HG03460 (cell line): Measurements from ENCODE around the gene SPRR3.
A peak's percentile ranks its signal among the peaks of the same experiment; 100 is the strongest.

Source experiments
- ATAC-seq: cut with Tn5 transposase; IDR thresholded peaks from one replicate; pipeline ENCODE4 v1.9.1; 2021; ENCODE audit not compliant: unreplicated experiment

SPRR3 gene, protein sequence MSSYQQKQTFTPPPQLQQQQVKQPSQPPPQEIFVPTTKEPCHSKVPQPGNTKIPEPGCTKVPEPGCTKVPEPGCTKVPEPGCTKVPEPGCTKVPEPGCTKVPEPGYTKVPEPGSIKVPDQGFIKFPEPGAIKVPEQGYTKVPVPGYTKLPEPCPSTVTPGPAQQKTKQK

GRCh38 chr1:153001382-153001781, at the start of gene SPRR3:
TSS of gene SPRR3 (plus strand) at chr1:153001749. CDS start at chr1:153003021, 1,272 bp downstream.
- no peak for ATAC-seq

DNA sequence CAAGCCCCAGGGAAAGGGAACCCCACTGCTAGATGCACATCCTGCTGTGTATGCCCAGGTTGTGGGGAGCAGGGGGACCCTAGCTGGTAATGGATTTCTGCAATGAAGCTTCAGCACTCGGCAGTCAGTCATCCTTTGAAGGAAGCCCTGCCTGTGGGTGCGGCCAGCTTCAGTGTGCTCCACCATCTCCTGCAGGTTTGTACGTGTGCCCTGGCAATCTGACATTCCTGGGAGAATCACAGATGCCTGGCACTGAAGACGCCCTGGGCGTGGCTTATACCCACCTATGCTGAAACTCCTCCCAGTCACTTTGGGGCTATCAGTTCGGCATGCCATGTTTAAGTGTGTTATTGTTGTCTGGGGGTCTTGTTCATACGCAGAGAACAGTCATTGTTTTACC, 47.8 kb upstream of the SPRR3 start:
- no peak for ATAC-seq

DNA sequence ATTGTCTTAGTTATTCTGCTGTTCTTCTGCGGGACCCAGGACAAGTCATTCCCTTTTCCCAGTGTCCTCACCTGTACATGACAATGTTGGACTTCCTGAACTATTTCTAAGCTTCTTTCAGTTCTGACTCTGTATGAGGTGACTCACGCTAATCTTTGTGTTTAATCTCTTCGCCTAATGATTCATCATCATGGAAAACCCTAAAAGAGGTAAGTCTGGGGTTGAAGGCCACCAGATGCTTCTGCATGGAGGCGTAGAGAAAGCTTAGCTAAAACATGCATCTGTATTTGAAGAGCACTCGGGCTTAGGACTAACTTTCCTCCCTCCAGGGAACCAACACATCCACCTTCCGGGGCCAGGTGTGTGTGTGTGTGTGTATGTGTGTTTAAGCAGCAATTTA, 47.1 kb upstream of the SPRR3 start:
- no peak for ATAC-seq

DNA sequence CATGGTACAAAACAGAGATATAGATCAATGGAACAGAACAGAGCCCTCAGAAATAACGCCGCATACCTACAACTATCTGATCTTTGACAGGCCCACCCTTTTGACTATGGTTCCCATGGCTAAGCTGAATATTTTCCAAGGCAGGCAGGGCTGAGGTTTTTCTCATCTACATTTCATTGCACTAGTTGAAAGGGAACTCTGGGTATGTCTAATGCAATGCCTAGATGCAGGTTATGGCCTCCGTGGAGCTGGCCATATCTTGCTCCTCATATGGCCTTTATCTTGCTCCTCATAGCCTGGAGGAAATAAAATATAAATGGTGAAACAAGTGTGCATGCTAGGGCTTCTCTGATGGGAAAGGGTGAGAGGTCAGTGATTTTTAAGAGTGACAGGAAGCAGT, 44.0 kb upstream of the SPRR3 start:
- no peak for ATAC-seq

- no peak for ATAC-seq
These were observed 42.3 kb upstream of the SPRR3 start for GRCh38 chr1:152959273-152959672.

- no peak for ATAC-seq
These were observed 41.6 kb upstream of the SPRR3 start for GRCh38 chr1:152959801-152960451.

- no peak for ATAC-seq
These were observed 41.0 kb upstream of the SPRR3 start for GRCh38 chr1:152960452-152961044.

DNA sequence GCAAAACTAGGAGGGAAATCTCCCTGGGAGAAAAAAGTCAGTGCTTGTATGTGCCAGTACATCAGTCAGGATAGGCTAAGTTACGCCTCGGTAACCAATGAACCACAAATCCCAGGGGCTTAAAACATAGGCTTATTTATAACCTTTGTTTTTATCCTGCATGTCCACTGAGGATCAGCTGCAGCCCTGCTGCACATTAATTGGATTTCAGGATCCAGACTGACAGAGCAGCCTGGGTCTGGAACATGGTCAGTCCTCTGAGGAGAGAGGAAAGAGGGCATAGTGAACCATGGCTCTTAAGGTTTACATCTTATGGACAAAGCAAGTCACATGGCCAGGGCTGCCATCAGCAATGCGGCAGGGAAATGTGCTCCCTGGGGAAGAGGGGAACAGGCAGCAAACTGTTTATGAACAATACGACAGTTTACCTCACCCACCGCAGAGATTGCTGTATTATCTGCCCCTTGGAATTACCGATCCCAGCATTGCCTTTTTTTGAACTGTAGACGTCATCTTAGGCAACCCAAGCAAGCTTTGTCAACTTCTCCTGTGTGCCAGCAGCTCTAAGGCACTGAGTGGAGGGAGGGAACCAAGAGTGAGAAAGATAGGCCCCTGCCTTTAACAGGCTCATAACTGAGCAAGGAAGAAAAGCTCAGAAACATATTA, 40.2 kb upstream of the SPRR3 start:
- ATAC-seq = no peak

GRCh38 chr1:152962876-152963415, 38.6 kb upstream of the SPRR3 start:
- ATAC-seq = no peak

GRCh38 chr1:152964536-152964935, 37.0 kb upstream of the SPRR3 start:
- ATAC-seq = no peak

DNA sequence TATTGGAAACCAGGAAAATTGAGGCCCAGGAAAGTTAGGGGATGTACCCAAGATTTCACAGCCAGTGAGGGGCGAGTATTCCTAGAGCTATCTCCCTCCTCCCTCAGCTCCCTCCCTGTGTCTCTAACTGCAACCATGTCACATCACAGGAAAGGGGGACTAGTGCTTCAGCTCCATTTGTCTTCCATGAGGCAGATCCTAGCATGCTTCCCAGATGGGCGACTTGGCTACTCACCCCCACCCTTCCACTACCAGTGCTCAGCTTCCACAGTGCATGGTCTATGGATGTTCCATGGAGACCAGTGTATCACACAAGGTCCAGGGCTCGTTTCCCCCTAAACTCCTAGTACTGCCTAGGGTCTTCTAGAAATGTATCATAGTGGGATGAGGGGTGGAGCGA, 35.7 kb upstream of the SPRR3 start:
- no peak for ATAC-seq

GRCh38 chr1:152967201-152967600, 34.3 kb upstream of the SPRR3 start:
- no peak for ATAC-seq

GRCh38 chr1:152968248-152968647, 33.3 kb upstream of the SPRR3 start:
- peak; percentile 76 for ATAC-seq

- ATAC-seq = no peak
These were observed 32.5 kb upstream of the SPRR3 start for GRCh38 chr1:152969036-152969435.

DNA sequence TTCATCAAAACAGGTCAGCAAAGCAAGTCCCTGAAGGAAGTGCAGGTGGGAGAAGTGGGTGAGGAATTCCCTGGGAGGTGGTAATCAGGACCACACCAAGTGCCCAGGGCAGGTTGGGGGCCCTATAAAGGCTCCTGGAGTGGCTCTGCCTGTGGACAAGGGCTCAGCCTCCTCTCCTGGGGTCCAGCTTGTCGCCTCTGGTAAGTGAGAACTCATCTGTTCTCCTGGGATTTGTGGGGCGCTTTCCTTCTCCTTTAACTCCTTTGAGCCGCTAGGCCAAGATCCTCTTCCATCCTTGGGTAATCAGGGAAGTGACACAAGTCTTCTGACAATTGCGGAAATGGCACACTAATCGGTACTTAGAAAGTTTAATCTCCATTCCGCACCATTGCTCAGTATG, 31.1 kb upstream of the SPRR3 start, which contains the start of gene SPRR4:
Gene SPRR4, plus strand, starts transcription at position 154 of the 400 bp plus-strand sequence. CDS start 1,243 bp downstream, outside the sequence.
- no peak for ATAC-seq

- ATAC-seq = no peak
These were observed 29.2 kb upstream of the SPRR3 start for GRCh38 chr1:152972196-152972886.

- ATAC-seq = no peak
These were observed 24.9 kb upstream of the SPRR3 start for GRCh38 chr1:152976688-152977087.

DNA sequence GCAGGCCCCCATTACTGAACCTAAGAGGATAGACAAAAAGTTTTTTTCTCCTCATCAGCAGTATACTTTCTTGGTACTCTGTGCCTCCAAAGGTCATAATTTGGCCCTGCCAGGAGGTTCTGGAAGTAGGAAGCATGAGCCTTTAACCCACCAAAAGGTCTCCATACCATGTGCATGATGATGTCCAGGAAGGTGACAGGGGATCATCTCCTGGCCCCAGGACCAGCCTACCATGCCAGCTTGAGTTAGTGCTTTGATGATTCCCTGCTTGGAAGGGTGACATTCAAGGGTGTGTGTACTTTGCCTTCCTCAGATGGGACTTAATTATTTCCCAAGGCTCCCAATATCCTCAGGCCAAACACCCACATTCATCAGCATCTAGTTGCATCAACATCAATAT, 23.9 kb upstream of the SPRR3 start:
- no peak for ATAC-seq

DNA sequence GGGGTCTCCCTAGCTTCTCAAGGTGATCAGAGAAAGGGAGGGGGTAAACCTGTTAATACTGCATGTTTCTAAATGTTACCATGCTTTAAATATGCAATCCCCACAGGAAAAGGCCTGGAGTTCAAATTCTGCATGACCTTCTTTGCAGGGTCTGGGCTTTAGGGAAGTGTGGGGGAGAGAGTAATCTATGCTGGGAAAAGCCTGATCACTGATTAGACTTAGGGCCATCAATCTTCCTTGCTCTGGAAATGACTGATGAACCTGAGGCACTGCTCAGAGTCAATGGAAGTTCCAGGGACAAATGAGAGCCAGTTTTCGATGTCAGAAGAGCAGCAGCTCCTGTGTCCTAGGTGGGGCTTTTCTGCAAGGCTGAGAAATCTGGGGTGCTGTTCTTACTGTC, 20.9 kb upstream of the SPRR3 start:
- no peak for ATAC-seq

GRCh38 chr1:152981146-152981871, 20.2 kb upstream of the SPRR3 start:
- no peak for ATAC-seq
